GM12878 (cell line): Measurements from ENCODE around the gene FGD4.
"Not testable (repeated sequence)": the region's sequence is repeated elsewhere in the genome, so short reads cannot be mapped to it uniquely, and the experiment has no call there.

Experiments
- CTCF ChIP-seq, 3 experiments: IDR thresholded peaks in 2 of 3; conservative IDR thresholded peaks in 1 of 3; 2 replicates each; pipeline ENCODE4 v1.5.1; 2011; ENCODE audit warnings: low read depth in 3 of 3, low read length in 3 of 3, mild to moderate bottlenecking in 3 of 3, control low read depth in 2 of 3, moderate library complexity in 2 of 3, inconsistent platforms in 1 of 3, mixed read lengths in 1 of 3; ENCODE audit not compliant: control insufficient read depth in 2 of 3, insufficient read depth in 1 of 3; ENCODE audit errors: extremely low read depth in 1 of 3
- KDM1A ChIP-seq: fragments of 200-600 bp; sonication (generic); IDR thresholded peaks from 2 replicates; pipeline ENCODE4 v1.6.1; 2016; ENCODE audit warnings: borderline replicate concordance
- MTA3 ChIP-seq: IDR thresholded peaks from 2 replicates; pipeline ENCODE4 v1.6.1; 2012; ENCODE audit warnings: low read length, inconsistent platforms, borderline replicate concordance

- TF ChIP-seq KDM1A; MTA3; CTCF (IDR thresholded peaks at IDR 0.05 in 2 of 3, conservative IDR thresholded peaks at IDR 0.05 in 1 of 3; ENCODE audit: control insufficient read depth in 2 of 3, extremely low read depth in 1 of 3, insufficient read depth in 1 of 3, low read depth in 3 of 3, low read length in 3 of 3): not testable (repeated sequence)
Observed at GRCh38 chr12:32562413-32562812, 163.1 kb downstream of the FGD4 start.
